VCaP (cell line): ENCODE results near the gene MAD2L2.

Experiments
- H3K27ac ChIP-seq: fragments of 450-650 bp; 2 replicates; pipeline ENCODE4 v1.5.1; 2017
- CTCF ChIP-seq: fragments of 450-650 bp; conservative IDR thresholded peaks from 2 replicates; pipeline ENCODE4 v1.5.1; 2017; ENCODE audit warnings: mild to moderate bottlenecking, moderate library complexity

Gene MAD2L2

GRCh38 chr1:11678442-11678841 lies 2.5 kb downstream of the MAD2L2 start:
- no peak overlapping the region for H3K27ac ChIP-seq
- no peak for TF ChIP-seq CTCF

GRCh38 chr1:11676386-11677103 lies 4.4 kb downstream of the MAD2L2 start:
- H3K27ac ChIP-seq: no peak overlapping the region
- TF ChIP-seq CTCF: no peak

DNA sequence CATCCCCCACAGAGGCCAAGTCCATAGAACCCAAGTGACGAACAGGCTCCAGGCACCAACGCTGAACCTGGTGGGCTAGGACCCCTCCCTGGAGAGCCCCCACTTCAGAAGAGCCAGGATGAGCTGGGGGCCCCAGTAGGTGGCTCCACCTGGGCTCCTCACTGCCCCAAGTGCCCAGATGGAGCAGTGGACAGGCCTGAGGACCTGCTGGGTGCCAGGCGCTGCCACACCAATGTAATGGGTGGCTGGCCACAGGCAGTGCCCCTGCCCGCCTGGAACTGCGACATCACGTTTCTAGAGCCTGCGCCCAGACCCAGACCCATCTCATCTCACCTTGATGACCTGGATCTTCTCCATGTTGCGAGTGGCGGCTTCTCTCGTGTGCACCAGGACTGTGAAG lies 5.6 kb downstream of the MAD2L2 start:
- 0 out of 2 replicates have a peak, but pooled peaks have one; percentile 7 for TF ChIP-seq CTCF
- no peak overlapping the region for H3K27ac ChIP-seq

- no peak for TF ChIP-seq CTCF
- H3K27ac ChIP-seq: no peak overlapping the region
Observed at GRCh38 chr1:11674488-11674887, 6.5 kb downstream of the MAD2L2 start.

DNA sequence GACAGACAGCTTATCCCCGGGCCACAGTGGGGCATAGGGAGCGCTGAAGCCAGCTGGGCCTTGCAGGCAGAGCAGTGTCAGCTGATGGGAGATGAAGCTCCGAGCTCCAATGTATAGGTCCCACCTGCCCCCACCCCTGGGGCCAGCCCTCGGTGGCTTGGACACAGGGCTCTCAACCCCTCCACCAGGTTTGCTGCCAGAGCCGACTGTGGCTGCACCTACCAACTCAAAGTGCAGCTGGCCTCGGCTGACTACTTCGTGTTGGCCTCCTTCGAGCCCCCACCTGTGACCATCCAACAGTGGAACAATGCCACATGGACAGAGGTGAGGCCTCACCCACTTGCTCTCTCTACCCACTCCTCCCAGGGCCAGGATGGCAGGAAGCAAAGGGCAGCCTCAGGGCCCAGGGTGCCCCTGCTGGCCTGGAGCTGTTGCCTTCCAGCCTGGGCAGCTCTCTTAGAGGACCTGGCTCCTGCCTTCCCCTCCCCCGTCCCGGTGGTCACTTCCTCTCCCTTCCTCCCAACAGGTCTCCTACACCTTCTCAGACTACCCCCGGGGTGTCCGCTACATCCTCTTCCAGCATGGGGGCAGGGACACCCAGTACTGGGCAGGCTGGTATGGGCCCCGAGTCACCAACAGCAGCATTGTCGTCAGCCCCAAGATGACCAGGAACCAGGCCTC lies 7.7 kb downstream of the MAD2L2 start:
- no peak overlapping the region for H3K27ac ChIP-seq
- no peak for TF ChIP-seq CTCF

DNA sequence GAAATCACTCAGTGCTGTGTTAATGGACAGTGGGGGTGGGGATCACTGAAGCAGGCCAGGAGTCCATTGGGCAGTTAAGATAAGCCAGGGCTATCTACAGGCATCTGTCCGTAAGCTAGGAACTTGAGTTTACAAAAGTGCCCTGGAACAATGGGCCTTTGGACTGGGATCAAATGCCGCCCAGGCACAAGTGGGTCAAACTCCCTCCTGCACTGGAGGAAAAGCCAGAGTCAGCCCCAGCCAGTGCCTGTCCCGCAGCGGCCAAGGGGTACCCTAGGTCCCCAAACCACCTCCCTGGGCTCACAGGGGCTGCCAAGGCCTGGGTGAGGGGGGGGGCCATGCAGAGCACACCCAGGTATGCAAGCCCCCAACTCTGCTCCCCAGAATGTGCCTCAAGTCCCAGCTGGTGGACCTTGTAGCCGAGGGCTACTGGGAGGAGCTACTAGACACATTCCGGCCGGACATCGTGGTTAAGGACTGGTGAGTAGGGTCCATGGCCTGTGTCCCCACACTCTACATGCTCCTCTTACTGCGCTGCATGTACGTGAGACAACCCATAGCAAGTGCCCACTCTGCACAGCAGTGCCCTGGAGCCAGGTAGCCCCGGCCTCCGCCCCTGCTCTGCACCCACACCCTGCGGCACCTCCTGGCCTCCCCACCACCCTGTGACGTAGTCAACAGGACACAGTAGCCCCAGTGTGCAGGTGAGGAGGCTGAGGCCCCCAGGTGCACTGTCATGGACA lies 9.2 kb downstream of the MAD2L2 start:
- TF ChIP-seq CTCF: no peak
- no peak overlapping the region for H3K27ac ChIP-seq

GRCh38 chr1:11671205-11671543 lies 9.8 kb downstream of the MAD2L2 start:
- TF ChIP-seq CTCF: no peak
- no peak overlapping the region for H3K27ac ChIP-seq
